IMR-90 (cell line): ENCODE results near the gene CSHL1. TPM values are rescaled to one million over a fixed set of nuclear protein-coding genes. Genes with fewer than 3 reads are reported as not detected.
"Not testable (repeated sequence)": the region's sequence is repeated elsewhere in the genome, so short reads cannot be mapped to it uniquely, and the experiment has no call there.

Source experiments
- ATAC-seq: fragments of 200-7000 bp; cut with Tn5 transposase; 2 replicates; pipeline ENCODE4 v1.9.1; 2020; ENCODE audit warnings: low read depth, mild to moderate bottlenecking, moderate library complexity
- BruUV-seq: library from RNA; stranded (reverse); fragments of 400-500 nt; replicated peaks from 2 replicates; lab custom pipeline; 2021; lab: Mats Ljungman, UMichigan
- CTCF ChIA-PET: fragments of 300-600 bp; formaldehyde crosslinking; extraction: SDS; loops from one replicate; lab custom pipeline; 2021; ENCODE audit warnings: antibody characterized with exemption; lab: Yijun Ruan, JAX
- POLR2A ChIA-PET: fragments of 300-600 bp; sonication (Branson Sonifier 250); formaldehyde crosslinking; loops from one replicate; lab custom pipeline; 2022; ENCODE audit warnings: antibody characterized with exemption; ENCODE audit not compliant: unreplicated experiment; lab: Charles Lee
- DNase-seq: peaks from one replicate; pipeline ENCODE4 v3.0.0; 2013
- H2AFZ ChIP-seq: replicated peaks from 2 replicates; pipeline ENCODE3; 2013; ENCODE audit warnings: low read length, mild to moderate bottlenecking; ENCODE audit not compliant: poor library complexity
- H2AK5ac ChIP-seq: 2 replicates; pipeline ENCODE4 v1.6.1; 2013; ENCODE audit warnings: low read depth, low read length, inconsistent platforms
- H2AK9ac ChIP-seq: replicated peaks from 2 replicates; pipeline ENCODE3; 2013; ENCODE audit warnings: mild to moderate bottlenecking, low read depth, low read length, moderate library complexity; ENCODE audit not compliant: poor library complexity
- H2BK120ac ChIP-seq: 2 replicates; pipeline ENCODE4 v1.6.1; 2013; ENCODE audit warnings: low read depth, low read length, inconsistent platforms
- H2BK15ac ChIP-seq: 3 replicates; pipeline ENCODE4 v1.6.1; 2013; ENCODE audit warnings: low read depth, low read length, inconsistent platforms
- H2BK20ac ChIP-seq: 2 replicates; pipeline ENCODE4 v1.6.1; 2013; ENCODE audit warnings: low read depth, mild to moderate bottlenecking, inconsistent platforms, low read length, moderate library complexity
- H2BK5ac ChIP-seq: 2 replicates; pipeline ENCODE4 v1.6.1; 2013; ENCODE audit warnings: mild to moderate bottlenecking, low read depth, low read length, inconsistent platforms; ENCODE audit not compliant: poor library complexity, severe bottlenecking
- H3K14ac ChIP-seq: replicated peaks from 2 replicates; pipeline ENCODE4 v1.6.1; 2013; ENCODE audit warnings: low read depth, low read length, inconsistent platforms
- H3K18ac ChIP-seq: 2 replicates; pipeline ENCODE4 v1.6.1; 2013; ENCODE audit warnings: low read depth, low read length, control low read depth
- H3K23ac ChIP-seq: 2 replicates; pipeline ENCODE4 v1.6.1; 2013; ENCODE audit warnings: low read depth, low read length, inconsistent platforms
- H3K27ac ChIP-seq: 2 replicates; pipeline ENCODE4 v1.5.1; 2013; ENCODE audit warnings: mild to moderate bottlenecking, control low read depth, low read length; ENCODE audit not compliant: insufficient read depth
- H3K27me3 ChIP-seq: 2 replicates; pipeline ENCODE4 v1.6.1; 2013; ENCODE audit warnings: low read length; ENCODE audit not compliant: control insufficient read depth, insufficient read depth
- H3K36me3 ChIP-seq: 2 replicates; pipeline ENCODE4 v1.6.1; 2013; ENCODE audit warnings: low read length, mixed read lengths; ENCODE audit not compliant: control insufficient read depth, insufficient read depth
- H3K4ac ChIP-seq: 2 replicates; pipeline ENCODE4 v1.6.1; 2013; ENCODE audit warnings: low read depth, low read length, inconsistent platforms
- H3K4me1 ChIP-seq: 2 replicates; pipeline ENCODE4 v1.6.1; 2013; ENCODE audit warnings: low read length, mixed read lengths; ENCODE audit not compliant: control insufficient read depth, insufficient read depth
- H3K4me2 ChIP-seq: 2 replicates; pipeline ENCODE4 v1.6.1; 2013; ENCODE audit warnings: low read depth, mild to moderate bottlenecking, control low read depth, low read length, moderate library complexity
- H3K4me3 ChIP-seq: 2 replicates; pipeline ENCODE4 v1.5.1; 2013; ENCODE audit warnings: low read depth, mild to moderate bottlenecking, control low read depth, low read length, moderate library complexity; ENCODE audit not compliant: insufficient read depth
- H3K56ac ChIP-seq: 2 replicates; pipeline ENCODE4 v1.6.1; 2013; ENCODE audit warnings: low read length, inconsistent platforms; ENCODE audit not compliant: insufficient read depth; ENCODE audit errors: extremely low read depth
- H3K79me1 ChIP-seq, 2 experiments: 2 replicates each; pipeline ENCODE4 v1.6.1; 2013; ENCODE audit warnings: low read length in 2 of 2, inconsistent platforms in 1 of 2, low read depth in 1 of 2
- H3K9ac ChIP-seq: 2 replicates; pipeline ENCODE4 v1.6.1; 2013; ENCODE audit warnings: low read depth, low read length, control low read depth
- H3K9me1 ChIP-seq: 2 replicates; pipeline ENCODE4 v1.6.1; 2013; ENCODE audit warnings: low read length, inconsistent platforms; ENCODE audit not compliant: insufficient read depth
- H3K9me3 ChIP-seq: 2 replicates; pipeline ENCODE4 v1.6.1; 2013; ENCODE audit warnings: low read length; ENCODE audit not compliant: control insufficient read depth, insufficient read depth
- H4K20me1 ChIP-seq: 2 replicates; pipeline ENCODE4 v1.6.1; 2013; ENCODE audit warnings: low read length, inconsistent platforms; ENCODE audit not compliant: insufficient read depth
- H4K5ac ChIP-seq: 2 replicates; pipeline ENCODE4 v1.6.1; 2013; ENCODE audit warnings: mild to moderate bottlenecking, low read depth, low read length, control low read depth
- H4K8ac ChIP-seq, 2 experiments: 2 replicates each; pipeline ENCODE4 v1.6.1; 2013; ENCODE audit warnings: low read depth in 2 of 2, low read length in 2 of 2, control low read depth in 1 of 2, inconsistent platforms in 1 of 2
- H4K91ac ChIP-seq: 2 replicates; pipeline ENCODE4 v1.6.1; 2013; ENCODE audit warnings: low read depth, low read length, inconsistent platforms; ENCODE audit not compliant: insufficient read depth
- BHLHE40 ChIP-seq: fragments of 150-350 bp; IDR thresholded peaks from 2 replicates; pipeline ENCODE4 v1.6.1; 2016; ENCODE audit warnings: mild to moderate bottlenecking, low read depth, low read length
- WGBS, 2 experiments: methylation state at CpG; one replicate each; pipeline versions ENCODE4 v1.1.5 to v1.1.7; 2013; ENCODE audit warnings: missing lambda C conversion rate in 2 of 2; ENCODE audit not compliant: insufficient read length in 1 of 2; ENCODE audit errors: extremely low coverage in 2 of 2; 5-methylcytosine and 5-hydroxymethylcytosine counted together
- dilution Hi-C: fragments of 300-500 bp; cut with HindIII; formaldehyde crosslinking; loops from one replicate; pipeline ENCODE4 v1.14.3; 2018; ENCODE audit warnings: low sequenced_read_pairs; ENCODE audit not compliant: unreplicated experiment
- in situ Hi-C: fragments of 300-500 bp; cut with MboI; formaldehyde crosslinking; loops from 3 replicates; pipeline ENCODE4 v1.14.3; 2019; ENCODE audit warnings: low sequenced_read_pairs, inconsistent platforms, mixed read lengths
- intact Hi-C: fragments of 100-400 bp; cut with micrococcal nuclease; formaldehyde crosslinking; loops from 2 replicates; pipeline ENCODE4 v1.10.0; 2022
- polyA plus RNA-seq, 3 experiments: library from polyadenylated mRNA; depleted of rRNA; stranded (reverse); fragments of >200 nt; gene quantifications; 2 replicates each; pipeline ENCODE4 v1.2.3, GENCODE V29; 2012; ENCODE audit warnings: low replicate concordance in 1 of 3
- total RNA-seq: library from RNA; depleted of rRNA; stranded (reverse); fragments of >200 nt; gene quantifications from 2 replicates; pipeline ENCODE4 v1.2.3, GENCODE V29; 2012

The CSHL1 gene
- total and polyA plus RNA-seq, 2 of the 4 experiments (the other 2 are of a cell fraction) = not detected

- H4K8ac ChIP-seq = no peak overlapping the region
- no peak overlapping the region for H2BK120ac ChIP-seq
- H2BK20ac ChIP-seq = no peak overlapping the region
- intact Hi-C loops (loop anchor here (2.0 to 10.0 kb wide), 2 partner anchors 215 to 367 kb away; no protein-coding TSS in a partner anchor), in situ Hi-C loops (loop anchor here (5.0 to 10.0 kb wide), 3 partner anchors 107 to 367 kb away; partner anchors contain the start of genes ERN1 and ICAM2), dilution Hi-C loops (no loop called here)
- H3K9me1 ChIP-seq = no peaks in the 10 kb centered on the region
- DNase-seq (no peak), ATAC-seq (no peak)
- TF ChIP-seq BHLHE40 = no peak
- 76% methylated on average over 9 of the region's 13 CpGs; no CpG with 5 or more reads in 1 of the 2 experiments for WGBS, 2 experiments
- H3K9ac ChIP-seq = no peak overlapping the region
- ChIA-PET CTCF (no interaction called here), POLR2A (no interaction called here)
- no peak overlapping the region for H3K56ac ChIP-seq
- H3K18ac ChIP-seq = no peak overlapping the region
- no peaks in the 10 kb centered on the region for H3K9me3 ChIP-seq
- no peak overlapping the region for H3K4me2 ChIP-seq
- H2AK9ac ChIP-seq = no peak overlapping the region
- H2BK15ac ChIP-seq = no peak overlapping the region
- no peak overlapping the region for H2BK5ac ChIP-seq
- no peak overlapping the region for H3K27ac ChIP-seq
- H3K27me3 ChIP-seq = peaks cover 36% of the 10 kb centered on the region
- H2AK5ac ChIP-seq = no peak overlapping the region
- no peak overlapping the region for H4K91ac ChIP-seq
- H3K4ac ChIP-seq = no peak overlapping the region
- no peaks in the 10 kb centered on the region for H3K79me1 ChIP-seq
- no peaks in the 10 kb centered on the region for H3K36me3 ChIP-seq
- no peaks in the 10 kb centered on the region for H3K4me1 ChIP-seq
- H4K5ac ChIP-seq = no peak overlapping the region
- no peak overlapping the region for H3K4me3 ChIP-seq
- no peaks in the 10 kb centered on the region for H4K20me1 ChIP-seq
- H3K14ac ChIP-seq = no peak overlapping the region
- H3K23ac ChIP-seq = no peak overlapping the region
- no peak overlapping the region for H2AFZ ChIP-seq
- no TSS peak for BruUV-seq
Observed at GRCh38 chr17:63917646-63918045, 6.6 kb upstream of the CSHL1 start.

- H3K4ac ChIP-seq, H3K56ac ChIP-seq, H2AFZ ChIP-seq, H2BK15ac ChIP-seq, H3K79me1 ChIP-seq, H3K9ac ChIP-seq, H2AK9ac ChIP-seq, dilution Hi-C loops, H2BK20ac ChIP-seq, BruUV-seq, H3K27ac ChIP-seq, H2BK120ac ChIP-seq, DNase-seq, H3K14ac ChIP-seq, H3K9me1 ChIP-seq, H3K9me3 ChIP-seq, H4K5ac ChIP-seq, H3K4me1 ChIP-seq, H3K4me3 ChIP-seq, H4K20me1 ChIP-seq, CTCF ChIA-PET, H3K18ac ChIP-seq, H3K4me2 ChIP-seq, ATAC-seq, H2AK5ac ChIP-seq, H3K36me3 ChIP-seq, H2BK5ac ChIP-seq, H3K23ac ChIP-seq, POLR2A ChIA-PET, H4K91ac ChIP-seq, H4K8ac ChIP-seq: not testable (repeated sequence)
- intact Hi-C loops (loop anchor here (10.0 kb wide), 1 partner anchor 368 kb away; no protein-coding TSS in a partner anchor), in situ Hi-C loops (loop anchor here (5.0 to 10.0 kb wide), 3 partner anchors 108 to 368 kb away; partner anchors contain the start of genes ERN1 and ICAM2)
- WGBS, 2 experiments = no CpG with 5 or more reads among the region's 11 CpGs
- peaks cover 36% of the 10 kb centered on the region for H3K27me3 ChIP-seq
Observed at GRCh38 chr17:63917206-63917605, 6.1 kb upstream of the CSHL1 start.
